Stimulated activated memory B cell treated with anti-CD40 and anti-IgM and Interleukin-4, amounts not matched to agents 10 μg/mL and 1 μg/mL and 100 μg/mL, for 72 hours (primary cell): ENCODE results near the gene MYBPC2.

Experiments
- ATAC-seq: fragments of 150-1000 bp; cut with Tn5 transposase; 2 replicates; pipeline ENCODE4 v1.10.0; 2021
- H3K27ac Mint-ChIP-seq: one replicate; pipeline ENCODE4 v1.8.0; 2022; ENCODE audit warnings: mild to moderate bottlenecking, mixed read lengths
- H3K27me3 Mint-ChIP-seq: one replicate; pipeline ENCODE4 v1.8.0; 2022; ENCODE audit warnings: mixed read lengths
- H3K36me3 Mint-ChIP-seq: one replicate; pipeline ENCODE4 v1.8.0; 2022; ENCODE audit warnings: mixed read lengths
- H3K4me1 Mint-ChIP-seq: one replicate; pipeline ENCODE4 v1.8.0; 2022; ENCODE audit warnings: mixed read lengths
- H3K4me3 Mint-ChIP-seq: one replicate; pipeline ENCODE4 v1.8.0; 2022; ENCODE audit warnings: mild to moderate bottlenecking, moderate library complexity, mixed read lengths
- H3K9me3 Mint-ChIP-seq: one replicate; pipeline ENCODE4 v1.8.0; 2022; ENCODE audit warnings: mixed read lengths

Gene MYBPC2

GRCh38 chr19:50418176-50419021 is 14.3 kb upstream of the MYBPC2 start, which contains the start of gene SPIB:
TSS of gene SPIB (plus strand) at chr19:50418938. CDS start at chr19:50418963, 25 bp downstream.
- peak; percentile 61 for ATAC-seq
- H3K27ac Mint-ChIP-seq: peak within 1 kb of the TSS; percentile 91
- peak within 1 kb of the TSS; percentile 97 for H3K4me3 Mint-ChIP-seq
- no peaks in the 10 kb centered on the region for H3K9me3 Mint-ChIP-seq
- peaks cover 54% of the 10 kb centered on the region for H3K36me3 Mint-ChIP-seq
- H3K27me3 Mint-ChIP-seq: no peaks in the 10 kb centered on the region
- peaks cover 81% of the 10 kb centered on the region for H3K4me1 Mint-ChIP-seq

- H3K4me3 Mint-ChIP-seq: peak overlapping the region; percentile 97
- peaks cover 86% of the 10 kb centered on the region for H3K4me1 Mint-ChIP-seq
- peak overlapping the region; percentile 91 for H3K27ac Mint-ChIP-seq
- H3K27me3 Mint-ChIP-seq: no peaks in the 10 kb centered on the region
- no peak for ATAC-seq
- H3K9me3 Mint-ChIP-seq: no peaks in the 10 kb centered on the region
- H3K36me3 Mint-ChIP-seq: peaks cover 56% of the 10 kb centered on the region
Observed at GRCh38 chr19:50419022-50419579, 13.6 kb upstream of the MYBPC2 start.

- no peaks in the 10 kb centered on the region for H3K27me3 Mint-ChIP-seq
- peak overlapping the region; percentile 97 for H3K4me3 Mint-ChIP-seq
- H3K36me3 Mint-ChIP-seq: peaks cover 57% of the 10 kb centered on the region
- peaks cover 86% of the 10 kb centered on the region for H3K4me1 Mint-ChIP-seq
- H3K9me3 Mint-ChIP-seq: no peaks in the 10 kb centered on the region
- peak; percentile 2 for ATAC-seq
- peak overlapping the region; percentile 91 for H3K27ac Mint-ChIP-seq
Observed at GRCh38 chr19:50419580-50420035, 13.1 kb upstream of the MYBPC2 start.

- Mint-ChIP-seq H3K4me3 (peak overlapping the region; percentile 97), H3K27me3 (no peaks in the 10 kb centered on the region), H3K27ac (peak overlapping the region; percentile 91), H3K9me3 (no peaks in the 10 kb centered on the region), H3K4me1 (peaks cover 81% of the 10 kb centered on the region), H3K36me3 (peaks cover 56% of the 10 kb centered on the region)
- no peak for ATAC-seq
Observed at GRCh38 chr19:50420127-50420526, 12.6 kb upstream of the MYBPC2 start.

- H3K27me3 Mint-ChIP-seq: no peaks in the 10 kb centered on the region
- H3K36me3 Mint-ChIP-seq: peaks cover 61% of the 10 kb centered on the region
- no peak for ATAC-seq
- H3K27ac Mint-ChIP-seq: peak overlapping the region; percentile 91
- H3K4me1 Mint-ChIP-seq: peaks cover 79% of the 10 kb centered on the region
- no peaks in the 10 kb centered on the region for H3K9me3 Mint-ChIP-seq
- H3K4me3 Mint-ChIP-seq: peak overlapping the region; percentile 97
Observed at GRCh38 chr19:50420808-50421207, 11.9 kb upstream of the MYBPC2 start.

GRCh38 chr19:50422397-50423278 is 10.1 kb upstream of the MYBPC2 start:
- H3K27me3 Mint-ChIP-seq: no peaks in the 10 kb centered on the region
- peaks cover 75% of the 10 kb centered on the region for H3K4me1 Mint-ChIP-seq
- ATAC-seq: no peak
- peaks cover 69% of the 10 kb centered on the region for H3K36me3 Mint-ChIP-seq
- H3K4me3 Mint-ChIP-seq: peak overlapping the region; percentile 97
- no peaks in the 10 kb centered on the region for H3K9me3 Mint-ChIP-seq
- peak overlapping the region; percentile 91 for H3K27ac Mint-ChIP-seq

- Mint-ChIP-seq H3K27ac (peak overlapping the region; percentile 91), H3K4me3 (no peak overlapping the region), H3K9me3 (no peaks in the 10 kb centered on the region), H3K27me3 (no peaks in the 10 kb centered on the region), H3K4me1 (peaks cover 77% of the 10 kb centered on the region), H3K36me3 (peaks cover 74% of the 10 kb centered on the region)
- no peak for ATAC-seq
Observed at GRCh38 chr19:50423279-50424113, 9.2 kb upstream of the MYBPC2 start.

GRCh38 chr19:50425581-50425980 is 7.1 kb upstream of the MYBPC2 start:
- no peaks in the 10 kb centered on the region for H3K27me3 Mint-ChIP-seq
- H3K27ac Mint-ChIP-seq: peak overlapping the region; percentile 64
- H3K9me3 Mint-ChIP-seq: no peaks in the 10 kb centered on the region
- ATAC-seq: no peak
- H3K4me3 Mint-ChIP-seq: no peak overlapping the region
- H3K4me1 Mint-ChIP-seq: peaks cover 86% of the 10 kb centered on the region
- H3K36me3 Mint-ChIP-seq: peaks cover 68% of the 10 kb centered on the region

GRCh38 chr19:50427318-50427925 is 5.3 kb upstream of the MYBPC2 start:
- no peak for ATAC-seq
- Mint-ChIP-seq H3K4me1 (peaks cover 82% of the 10 kb centered on the region), H3K27me3 (no peaks in the 10 kb centered on the region), H3K4me3 (no peak overlapping the region), H3K36me3 (peaks cover 51% of the 10 kb centered on the region), H3K27ac (peak overlapping the region; percentile 94), H3K9me3 (no peaks in the 10 kb centered on the region)

- Mint-ChIP-seq H3K36me3 (peaks cover 45% of the 10 kb centered on the region), H3K27me3 (no peaks in the 10 kb centered on the region), H3K4me1 (peaks cover 82% of the 10 kb centered on the region), H3K4me3 (peak overlapping the region; percentile 46), H3K27ac (peak overlapping the region; percentile 94), H3K9me3 (no peaks in the 10 kb centered on the region)
- ATAC-seq: peak; percentile 42
Observed at GRCh38 chr19:50427997-50428425, 4.7 kb upstream of the MYBPC2 start.

- peak overlapping the region; percentile 7 for H3K4me3 Mint-ChIP-seq
- peaks cover 82% of the 10 kb centered on the region for H3K4me1 Mint-ChIP-seq
- peaks cover 36% of the 10 kb centered on the region for H3K36me3 Mint-ChIP-seq
- peak; percentile 21 for ATAC-seq
- H3K27me3 Mint-ChIP-seq: no peaks in the 10 kb centered on the region
- no peaks in the 10 kb centered on the region for H3K9me3 Mint-ChIP-seq
- H3K27ac Mint-ChIP-seq: peak overlapping the region; percentile 94
Observed at GRCh38 chr19:50428772-50429463, 3.8 kb upstream of the MYBPC2 start.

- ATAC-seq: peak; percentile 58
- H3K4me3 Mint-ChIP-seq: peak overlapping the region; percentile 89
- H3K4me1 Mint-ChIP-seq: peaks cover 78% of the 10 kb centered on the region
- no peaks in the 10 kb centered on the region for H3K9me3 Mint-ChIP-seq
- no peaks in the 10 kb centered on the region for H3K27me3 Mint-ChIP-seq
- H3K36me3 Mint-ChIP-seq: peaks cover 23% of the 10 kb centered on the region
- H3K27ac Mint-ChIP-seq: peak overlapping the region; percentile 94
Observed at GRCh38 chr19:50430888-50431342, 1.8 kb upstream of the MYBPC2 start.

GRCh38 chr19:50431343-50432220 is 1.1 kb upstream of the MYBPC2 start:
- Mint-ChIP-seq H3K4me1 (peaks cover 76% of the 10 kb centered on the region), H3K27ac (peak overlapping the region; percentile 94), H3K36me3 (peaks cover 19% of the 10 kb centered on the region), H3K4me3 (peak overlapping the region; percentile 89), H3K9me3 (no peaks in the 10 kb centered on the region), H3K27me3 (no peaks in the 10 kb centered on the region)
- peak; percentile 81 for ATAC-seq
